ENCODE data around the gene CCDC88B. TPM values are rescaled to one million over a fixed set of nuclear protein-coding genes. Genes with fewer than 3 reads are reported as not detected.

The CCDC88B gene
- total and polyA plus RNA-seq, 2 of the 8 experiments (the other 6 are each of a cell fraction or from before 2014, with no cell fraction given): 5.9 to 12.5 TPM

DNA sequence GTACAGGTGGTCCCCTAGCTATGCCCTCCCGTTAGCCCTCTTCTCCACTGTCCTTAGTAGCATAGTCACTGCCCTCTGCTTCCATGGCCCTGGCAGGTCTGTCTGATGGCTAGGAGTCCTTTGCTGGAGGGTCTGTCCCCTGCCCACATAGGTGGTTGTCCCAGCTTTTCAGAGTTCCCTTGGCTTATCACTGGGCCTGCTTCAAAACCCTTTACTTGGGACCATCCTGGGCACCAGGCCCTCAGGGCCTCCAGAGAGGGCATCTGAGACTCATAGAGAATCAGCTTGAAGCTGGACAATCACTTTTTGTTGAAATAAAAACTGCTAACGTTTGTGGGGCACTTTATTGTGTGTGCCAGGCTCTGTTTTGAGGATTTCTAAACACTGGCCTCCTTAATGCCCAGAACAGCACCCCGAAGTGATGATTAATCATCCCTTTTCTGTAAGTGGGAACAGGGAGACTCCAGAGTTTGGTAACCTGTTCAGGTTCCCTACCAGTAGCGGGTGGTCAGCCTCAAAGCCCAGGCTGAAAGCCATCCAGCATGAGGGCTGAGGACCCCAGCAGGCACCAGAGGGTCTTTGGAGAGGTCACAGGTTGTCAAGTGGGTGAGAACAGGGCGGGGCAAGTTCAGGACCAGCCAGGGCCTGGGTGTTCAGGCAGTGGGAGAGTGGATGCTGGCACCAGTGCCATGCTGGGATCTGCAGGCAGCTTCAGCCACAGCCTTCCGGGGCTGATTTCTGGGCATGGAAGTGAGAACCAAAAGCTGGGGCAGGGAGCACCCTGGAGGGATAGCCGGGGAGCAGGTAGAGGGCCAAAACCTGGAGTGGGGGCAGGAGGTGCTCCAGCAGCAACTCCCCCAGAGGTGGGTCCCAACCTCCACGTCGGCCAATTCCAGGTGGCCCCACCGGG, 49.4 kb upstream of the CCDC88B start:
- Histone ChIP-seq H2BK15ac (ENCODE audit: low read length) (no peak overlapping the region), H3K79me2 (ENCODE audit: control insufficient read depth in 1 of 2, insufficient read depth in 2 of 2, low read length in 2 of 2) (no peaks in the 10 kb centered on the region), H4K8ac (ENCODE audit: extremely low read depth, insufficient read depth, low read length) (no peak overlapping the region; the same call in 1 of the 2 replicates), H3K9me3 (ENCODE audit: insufficient read depth in 2 of 2, low read depth in 1 of 2, low read length in 1 of 2) (no peaks in the 10 kb centered on the region), H3K9ac (replicated peaks in 1 of 4; ENCODE audit: extremely low read depth in 1 of 4, low read depth in 3 of 4, low read length in 3 of 4) (no peak overlapping the region), H3K18ac (ENCODE audit: extremely low read depth, low read length) (no peak overlapping the region), H3K79me1 (ENCODE audit: low read depth, low read length) (no peaks in the 10 kb centered on the region), H3K4me3 (ENCODE audit: extremely low read depth in 1 of 4, insufficient read depth in 2 of 4, low read depth in 3 of 4, low read length in 4 of 4) (peak overlapping the region; percentile 21 to 64 (median 34)), H3K36me3 (ENCODE audit: control insufficient read depth in 2 of 4, insufficient read depth in 4 of 4, low read length in 3 of 4) (peaks cover 0 to 9% (median 0%) of the 10 kb centered on the region in 4 experiments; a peak in 1 of 8 replicates), H4K91ac (replicated peaks; ENCODE audit: insufficient read length, low read length) (no peak overlapping the region), H3K4me1 (replicated peaks in 1 of 4; ENCODE audit: control insufficient read depth in 3 of 4, insufficient read depth in 4 of 4, low read length in 3 of 4) (peaks cover 0 to 9% (median 5%) of the 10 kb centered on the region in 4 experiments; a peak in 5 of 7 replicates), H2BK120ac (replicated peaks; ENCODE audit: low read depth, low read length) (no peak overlapping the region), H3K23ac (ENCODE audit: insufficient read length) (no peak overlapping the region), H2AK5ac (ENCODE audit: low read depth, low read length) (no peak overlapping the region), H4K5ac (ENCODE audit: insufficient read length, low read depth, low read length) (no peak overlapping the region), H2BK20ac (ENCODE audit: low read length) (no peak overlapping the region), H2AFZ (ENCODE audit: low read length) (no peak overlapping the region), H2BK5ac (ENCODE audit: low read depth, low read length) (no peak overlapping the region), H3K27me3 (replicated peaks in 1 of 4; ENCODE audit: control insufficient read depth in 3 of 4, extremely low read depth in 1 of 4, insufficient read depth in 3 of 4, low read length in 3 of 4) (peaks cover 51 to 66% (median 64%) of the 10 kb centered on the region in 4 experiments), H3K14ac (ENCODE audit: insufficient read length) (no peak overlapping the region), H3K4ac (replicated peaks; ENCODE audit: insufficient read length, low read depth, low read length) (no peak overlapping the region), H4K20me1 (replicated peaks in 1 of 2; ENCODE audit: control insufficient read depth in 1 of 2, insufficient read depth in 2 of 2, low read length in 2 of 2) (peaks cover 5 to 22% of the 10 kb centered on the region in 2 experiments), H3K4me2 (ENCODE audit: insufficient read depth in 1 of 2, low read depth in 2 of 2, low read length in 2 of 2) (peak overlapping the region; percentile 20 to 88; a peak in 3 of 4 replicates), H3K23me2 (ENCODE audit: low read depth, low read length) (peaks cover 8% of the 10 kb centered on the region; the same call in 1 of the 2 replicates), H3K56ac (replicated peaks; ENCODE audit: insufficient read length, low read depth, low read length) (no peak overlapping the region), H3K27ac (ENCODE audit: low read depth, low read length) (no peak overlapping the region), H2BK12ac (ENCODE audit: low read depth, low read length) (0 out of 2 replicates have a peak overlapping the region, but pooled peaks have one; percentile 23)
- WGBS, 2 experiments (ENCODE audit: extremely low coverage in 1 of 2, insufficient coverage in 1 of 2, insufficient read length in 1 of 2, insufficient replicate concordance in 2 of 2, low coverage in 1 of 2, low lambda C conversion rate in 2 of 2, missing lambda C conversion rate in 1 of 2): 66% methylated on average over 6 of the region's 10 CpGs; no CpG with 5 or more reads in 1 of the 2 experiments
- ChIA-PET POLR2A (ENCODE audit: partially characterized antibody) (interaction anchor here (1.0 to 2.8 kb wide), 7 partner anchors 12 to 105 kb away, joined by 3 to 10 read pairs (median 3); partner anchors contain the start of gene STIP1), CTCF (ENCODE audit: partially characterized antibody) (interaction anchor here (0.6 to 11.4 kb wide), 10 partner anchors 12 to 484 kb away, joined by 3 to 134 read pairs (median 3); partner anchors contain the start of genes CATSPERZ, ESRRA, NUDT22 and TRPT1)
- FAIRE-seq: no peak
- no peak for DNase-seq (ENCODE audit: low read depth in 1 of 2, low spot score in 2 of 2)
- no peak for TF ChIP-seq YY1 (IDR thresholded peaks at IDR 0.05; ENCODE audit: low read depth, low read length)
- TF ChIP-seq PHF8 (conservative IDR thresholded peaks at IDR 0.05; ENCODE audit: low read depth, low read length): no peak
- TF ChIP-seq CTBP2 (IDR thresholded peaks at IDR 0.05; ENCODE audit: borderline replicate concordance, insufficient read depth, insufficient read length, low read length): no peak
- TF ChIP-seq, protein P1, sequence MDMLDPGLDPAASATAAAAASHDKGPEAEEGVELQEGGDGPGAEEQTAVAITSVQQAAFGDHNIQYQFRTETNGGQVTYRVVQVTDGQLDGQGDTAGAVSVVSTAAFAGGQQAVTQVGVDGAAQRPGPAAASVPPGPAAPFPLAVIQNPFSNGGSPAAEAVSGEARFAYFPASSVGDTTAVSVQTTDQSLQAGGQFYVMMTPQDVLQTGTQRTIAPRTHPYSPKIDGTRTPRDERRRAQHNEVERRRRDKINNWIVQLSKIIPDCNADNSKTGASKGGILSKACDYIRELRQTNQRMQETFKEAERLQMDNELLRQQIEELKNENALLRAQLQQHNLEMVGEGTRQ (IDR thresholded peaks at IDR 0.05; ENCODE audit: low read length): no peak
- no peak for TF ChIP-seq NRF1 (IDR thresholded peaks at IDR 0.05; ENCODE audit: low read depth, low read length)
- TF ChIP-seq POLR2A (IDR thresholded peaks at IDR 0.05; ENCODE audit: control extremely low read depth in 1 of 2, low read depth in 2 of 2, low read length in 2 of 2): no peak
- no peak for TF ChIP-seq POLR2AphosphoS5 (IDR thresholded peaks at IDR 0.05; ENCODE audit: low read depth, low read length)
- no peak for TF ChIP-seq SIRT6 (IDR thresholded peaks at IDR 0.05; ENCODE audit: low read length)
- no peak for TF ChIP-seq POU5F1 (IDR thresholded peaks at IDR 0.05; ENCODE audit: low read depth, low read length)
- no peak for TF ChIP-seq ATF3 (IDR thresholded peaks at IDR 0.05; ENCODE audit: insufficient read depth, low read depth, low read length)

All from H1 (cell line).